NCI-H748 (cell line): ENCODE measurements around the gene LRRC8D.

ENCODE experiments used
- DNase-seq: peaks from one replicate; lab custom pipeline; 2025; ENCODE audit not compliant: unreplicated experiment; lab: John Stamatoyannopoulos, UW

LRRC8D gene

DNA sequence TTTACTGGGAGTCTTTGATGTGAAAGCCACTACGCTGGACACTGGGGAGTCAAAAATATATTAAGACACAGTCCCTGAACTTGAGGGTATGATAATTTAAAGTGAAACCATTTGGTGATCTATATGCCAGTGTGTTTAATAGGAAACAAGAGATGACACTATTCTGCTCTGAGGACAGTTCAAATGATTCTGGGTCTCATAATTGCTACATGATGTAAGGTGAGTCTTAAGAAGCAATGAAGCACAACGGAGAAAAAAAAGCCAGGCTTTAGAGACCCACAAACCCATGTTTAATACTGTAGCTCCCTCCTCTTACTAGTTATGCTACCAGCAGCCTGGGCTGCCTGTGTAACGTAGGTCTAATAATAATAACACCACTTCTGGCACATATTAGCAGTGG lies 14.2 kb upstream of the LRRC8D start:
- DNase-seq = no peak

GRCh38 chr1:89807503-89807902 lies 13.3 kb upstream of the LRRC8D start:
- no peak for DNase-seq

DNA sequence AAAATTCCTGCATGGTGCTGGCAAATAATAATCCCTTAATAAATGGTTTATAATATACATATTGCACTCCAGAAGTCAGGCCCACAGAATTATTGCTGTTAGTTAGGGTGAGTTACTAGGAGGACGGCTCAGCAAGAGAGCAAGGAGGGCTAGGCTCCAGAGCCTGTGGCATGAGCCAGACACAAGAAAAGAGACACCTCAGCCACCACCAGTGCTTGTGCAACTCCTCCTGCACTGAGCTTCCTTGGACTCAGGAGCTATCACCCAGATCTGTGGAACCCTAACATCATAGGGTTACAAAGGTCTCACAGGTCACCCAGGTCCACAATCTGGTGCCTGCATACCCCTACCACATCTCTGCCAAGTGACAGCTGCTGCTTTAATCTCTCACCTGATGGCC lies 12.8 kb upstream of the LRRC8D start:
- no peak for DNase-seq

GRCh38 chr1:89808441-89809117 lies 12.3 kb upstream of the LRRC8D start:
- DNase-seq = peak; percentile 37

- DNase-seq = no peak
Measured at GRCh38 chr1:89809556-89809955, 11.3 kb upstream of the LRRC8D start.

DNA sequence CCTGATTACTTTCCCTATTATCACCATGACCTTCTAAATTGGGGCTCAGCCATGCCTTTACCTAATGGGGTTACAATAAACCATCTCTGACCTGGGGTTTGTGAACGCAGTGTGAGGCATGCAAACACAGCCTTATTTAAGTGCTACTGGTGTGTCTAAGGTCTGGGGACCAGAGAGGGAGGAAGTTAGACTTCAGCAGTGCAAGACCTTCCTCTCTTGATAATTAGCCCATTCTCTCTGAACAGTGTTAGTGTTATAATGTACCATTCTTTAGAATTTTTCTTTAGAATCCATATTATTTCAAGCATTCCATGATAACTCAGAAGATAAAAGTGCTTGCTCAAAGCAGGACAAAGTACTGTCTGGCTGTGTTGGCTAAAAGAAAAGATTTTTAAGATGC lies 10.5 kb upstream of the LRRC8D start:
- DNase-seq = no peak

DNA sequence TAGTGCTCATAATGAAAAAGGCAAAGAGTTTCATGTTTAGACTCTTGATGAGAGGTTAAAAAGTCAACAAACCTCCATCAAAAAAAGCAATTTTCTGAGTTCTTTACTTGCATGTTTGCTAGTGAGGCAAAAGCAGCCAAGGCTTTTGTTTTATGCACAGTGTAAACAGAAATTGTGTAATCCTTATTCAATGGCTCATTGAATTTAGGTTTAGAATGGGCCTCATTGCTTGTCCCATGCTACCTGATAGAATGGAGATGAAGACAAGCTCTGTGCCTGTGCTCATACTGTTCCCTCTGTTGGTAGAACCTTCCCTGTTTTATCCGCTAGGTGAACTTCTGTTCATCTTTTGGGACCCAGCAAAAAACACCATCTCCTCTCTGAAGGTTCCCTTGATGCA lies 10.0 kb upstream of the LRRC8D start:
- peak; percentile 54 for DNase-seq

DNA sequence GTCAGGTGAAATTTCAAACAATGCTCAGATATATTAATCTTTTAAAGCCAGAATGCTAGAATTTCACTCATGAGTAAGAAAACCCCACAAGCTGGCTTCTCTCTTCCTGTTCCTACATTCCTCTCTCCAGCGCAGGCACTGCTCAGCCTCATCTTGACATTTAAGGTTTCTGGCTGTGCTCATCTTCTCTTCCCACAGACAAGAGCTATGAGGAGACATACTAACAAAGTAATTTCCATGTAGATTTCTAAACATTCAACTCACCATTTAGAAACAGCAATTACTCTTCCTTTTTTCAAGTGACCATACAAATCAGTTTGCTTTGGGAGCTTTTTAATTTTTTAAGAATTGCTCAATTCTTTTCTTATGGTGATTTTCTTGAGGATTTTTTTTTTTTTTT lies 7.8 kb upstream of the LRRC8D start:
- DNase-seq = no peak

DNA sequence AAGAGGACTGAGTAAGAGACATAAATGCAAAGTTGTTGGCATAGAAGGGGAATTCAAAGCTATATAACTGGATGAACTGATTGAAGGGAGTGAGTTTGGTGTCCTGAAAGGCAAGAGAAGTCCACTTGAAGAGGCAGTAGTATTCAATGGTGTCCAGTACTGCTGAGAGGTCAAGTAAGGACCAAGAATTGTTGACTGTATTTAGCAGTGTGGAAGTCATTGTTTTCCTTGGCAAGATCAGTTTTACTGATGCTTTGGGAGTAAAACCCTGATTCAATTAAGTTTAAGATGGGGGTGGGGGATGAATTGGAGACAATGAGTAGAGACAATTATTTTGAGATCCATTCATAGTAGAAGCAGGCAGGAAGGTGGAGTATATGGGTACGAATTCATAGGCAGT lies 5.8 kb upstream of the LRRC8D start:
- no peak for DNase-seq

DNA sequence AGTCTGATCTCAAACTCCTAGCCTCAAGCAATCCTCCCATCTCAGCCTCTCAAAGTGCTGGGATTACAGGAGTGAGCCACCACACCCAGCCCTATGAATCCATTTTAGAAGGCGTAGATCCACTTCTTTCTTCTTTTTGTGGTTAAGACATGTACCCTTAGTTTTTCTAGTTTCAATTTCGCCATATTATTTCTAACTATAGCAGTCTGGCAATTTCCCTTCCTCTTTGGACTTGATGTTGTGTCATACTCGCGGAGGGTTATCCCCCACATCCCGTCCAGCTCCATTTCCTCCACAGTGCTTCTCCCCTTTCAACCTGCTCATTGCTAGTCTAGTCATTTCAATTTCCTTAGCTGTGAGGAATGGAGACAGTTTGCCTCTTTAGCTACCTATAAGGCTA lies 5.2 kb upstream of the LRRC8D start:
- DNase-seq = no peak

GRCh38 chr1:89816366-89816765 lies 4.5 kb upstream of the LRRC8D start:
- no peak for DNase-seq

DNA sequence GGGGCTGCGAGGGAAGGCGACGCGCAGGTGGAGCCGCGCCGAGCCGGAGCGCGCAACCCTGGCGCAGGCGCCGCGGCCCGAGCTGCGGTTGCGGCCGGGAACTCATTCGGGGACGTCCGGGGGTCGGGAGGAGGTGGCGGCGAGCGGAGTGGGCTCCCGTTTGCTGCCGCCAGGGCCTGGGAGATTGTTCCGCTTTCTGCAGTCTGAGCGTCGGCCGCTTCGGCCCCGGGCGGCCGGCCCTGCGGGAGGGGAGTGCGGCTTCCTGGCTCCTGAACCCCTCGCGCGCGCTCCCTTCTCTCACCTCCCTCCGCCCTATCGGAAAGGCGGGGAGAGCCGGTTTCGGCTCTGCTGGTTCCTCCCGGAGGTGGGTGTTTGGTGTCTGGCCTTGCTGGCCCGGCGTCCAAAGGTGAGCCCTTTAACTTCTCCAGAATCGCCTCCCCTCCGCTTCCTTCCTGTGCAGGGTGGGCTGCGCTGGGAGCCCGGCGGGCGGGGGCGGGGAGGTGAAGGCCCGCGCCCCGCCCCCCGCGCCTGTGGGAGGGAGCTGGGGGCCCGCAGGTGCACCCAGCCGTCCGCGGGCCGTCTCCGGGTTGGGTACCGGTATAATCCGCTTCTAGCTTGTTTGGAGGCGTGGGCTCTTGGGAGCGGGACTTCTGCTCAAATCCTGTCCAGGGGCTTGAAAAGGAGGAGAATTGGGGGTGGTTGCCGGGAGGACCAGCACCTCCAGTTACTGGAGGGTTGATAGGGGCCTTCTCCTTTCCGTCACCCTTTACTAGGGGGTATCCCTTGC lies 683 bp downstream of the LRRC8D start:
- peak; percentile 74 for DNase-seq

- peak; percentile 25 for DNase-seq
Measured at GRCh38 chr1:89822109-89822962, 1.5 kb downstream of the LRRC8D start.

- peak; percentile 2 for DNase-seq
Measured at GRCh38 chr1:89822999-89823628, 2.3 kb downstream of the LRRC8D start.

GRCh38 chr1:89823679-89824292 lies 3.0 kb downstream of the LRRC8D start:
- DNase-seq = no peak

GRCh38 chr1:89826594-89826993 lies 5.8 kb downstream of the LRRC8D start:
- DNase-seq = no peak

DNA sequence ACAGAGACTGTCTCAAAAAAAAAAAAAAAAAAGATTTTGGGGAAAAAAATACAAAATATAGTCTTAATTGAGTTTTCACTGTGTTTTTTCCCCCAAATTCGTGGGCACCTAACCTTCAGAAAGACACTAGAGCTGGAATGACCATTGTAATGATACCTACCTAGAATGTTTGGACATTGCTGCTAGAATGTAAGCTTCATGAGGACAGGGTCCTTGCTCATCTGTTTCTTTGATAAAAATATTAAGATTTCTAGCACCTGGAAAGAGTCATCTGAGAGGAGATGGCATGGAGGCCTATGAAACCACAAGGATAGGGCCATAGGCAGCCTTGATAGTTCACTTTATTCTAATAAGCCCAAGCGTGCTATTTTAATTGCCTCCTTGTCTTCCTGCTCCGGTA lies 6.5 kb downstream of the LRRC8D start:
- DNase-seq = no peak

- no peak for DNase-seq
Measured at GRCh38 chr1:89827902-89828301, 7.1 kb downstream of the LRRC8D start.

GRCh38 chr1:89829186-89829585 lies 8.4 kb downstream of the LRRC8D start:
- DNase-seq = no peak

DNA sequence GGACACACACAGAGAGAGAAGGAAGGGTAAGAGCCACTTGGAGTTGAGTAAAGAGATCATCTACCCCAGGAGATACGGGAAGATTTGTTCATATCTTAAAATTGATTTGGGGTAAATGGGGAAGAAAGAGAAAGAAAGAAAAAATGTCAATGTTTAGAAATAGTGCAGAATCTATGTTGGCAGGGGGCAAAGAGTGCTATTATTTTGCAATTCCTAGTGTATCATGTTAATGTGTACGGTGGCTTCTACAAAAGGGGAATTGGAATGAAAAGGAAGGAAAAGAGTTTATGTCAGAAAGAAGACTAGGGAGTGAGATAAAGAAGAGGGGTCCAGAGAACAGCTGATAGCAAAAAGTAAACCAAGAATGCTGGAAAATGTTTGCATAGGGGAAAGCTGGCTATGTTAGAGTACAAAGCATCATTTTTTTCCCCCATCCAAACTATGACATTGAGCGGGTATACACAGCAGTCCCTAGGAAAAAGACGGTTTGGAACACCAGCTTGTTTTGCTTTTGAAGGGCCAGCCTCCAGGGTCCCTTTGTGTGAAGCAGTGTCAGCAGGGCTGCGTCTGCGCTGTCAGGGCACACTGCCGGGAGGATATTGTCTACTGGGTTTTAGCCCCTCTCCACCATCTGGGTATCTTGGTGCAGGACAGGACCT lies 10.8 kb downstream of the LRRC8D start:
- no peak for DNase-seq
